SU-DHL-6 (cell line): Measurements from ENCODE around the gene RBBP5.

Source experiments
- H2AFZ ChIP-seq: fragments of 200-600 bp; sonication (generic); 2 replicates; pipeline ENCODE4 v1.6.1; 2014; ENCODE audit warnings: low read depth, mild to moderate bottlenecking, moderate library complexity, mixed read lengths, antibody characterized with exemption, low read length; ENCODE audit not compliant: severe bottlenecking
- H3F3A ChIP-seq: fragments of 200-600 bp; shearing (Covaris generic); 2 replicates; pipeline ENCODE4 v1.6.0; 2016; ENCODE audit warnings: antibody characterized with exemption, mild to moderate bottlenecking; ENCODE audit not compliant: insufficient read depth
- H3K27ac ChIP-seq: fragments of 200-600 bp; sonication (generic); 2 replicates; pipeline ENCODE4 v1.5.1; 2016; ENCODE audit warnings: low read depth, mild to moderate bottlenecking, low read length, moderate library complexity, mixed read lengths
- H3K27me3 ChIP-seq: fragments of 200-600 bp; sonication (generic), shearing (Covaris generic); 2 replicates; pipeline ENCODE4 v1.6.0; 2014; ENCODE audit warnings: mild to moderate bottlenecking, low read length
- H3K36me3 ChIP-seq: fragments of 200-600 bp; sonication (generic); 2 replicates; pipeline ENCODE4 v1.6.1; 2014; ENCODE audit warnings: mild to moderate bottlenecking, low read length, mixed read lengths
- H3K4me2 ChIP-seq: fragments of 300-600, 200-600 bp; shearing (Covaris generic), sonication (generic); 2 replicates; pipeline ENCODE4 v1.6.0; 2014; ENCODE audit warnings: low read length, low read depth, mild to moderate bottlenecking; ENCODE audit not compliant: poor library complexity, severe bottlenecking
- H3K4me3 ChIP-seq: fragments of 200-600 bp; sonication (generic); 2 replicates; pipeline ENCODE4 v1.5.1; 2014; ENCODE audit warnings: antibody characterized with exemption, low read length, mild to moderate bottlenecking, mixed read lengths; ENCODE audit not compliant: insufficient read depth, poor library complexity, severe bottlenecking
- H3K79me2 ChIP-seq: fragments of 200-600 bp; sonication (generic); 2 replicates; pipeline ENCODE4 v1.6.1; 2014; ENCODE audit warnings: mild to moderate bottlenecking, low read length, moderate library complexity; ENCODE audit not compliant: insufficient read depth
- H3K9ac ChIP-seq: fragments of 200-600 bp; sonication (generic); 2 replicates; pipeline ENCODE4 v1.7.0; 2014; ENCODE audit warnings: mild to moderate bottlenecking, low read length
- H3K9me2 ChIP-seq: fragments of 200-600 bp; sonication (generic); replicated peaks from 2 replicates; pipeline ENCODE4 v1.6.1; 2014; ENCODE audit warnings: low read length; ENCODE audit not compliant: insufficient read depth
- H3K9me3 ChIP-seq: fragments of 200-600 bp; sonication (generic); 2 replicates; pipeline ENCODE4 v1.6.1; 2014; ENCODE audit warnings: low read length, mixed read lengths; ENCODE audit not compliant: insufficient read depth
- H4K20me1 ChIP-seq: fragments of 200-600 bp; sonication (generic); 2 replicates; pipeline ENCODE4 v1.6.1; 2014; ENCODE audit warnings: low read depth, mild to moderate bottlenecking, antibody characterized with exemption, low read length, moderate library complexity, mixed read lengths
- EZH2phosphoT487 ChIP-seq: fragments of 200-600 bp; sonication (generic), shearing (Covaris generic); conservative IDR thresholded peaks from 2 replicates; pipeline ENCODE4 v1.6.1; 2018; ENCODE audit warnings: mild to moderate bottlenecking, antibody characterized with exemption, low read length, moderate library complexity, mixed read lengths
- TF ChIP-seq, protein P1 (sequence below): fragments of 200-600 bp; sonication (generic); IDR thresholded peaks from one replicate; pipeline ENCODE4 v1.5.1; 2017; ENCODE audit warnings: antibody characterized with exemption, mild to moderate bottlenecking, low read length, moderate library complexity; ENCODE audit not compliant: insufficient read depth, poor library complexity, severe bottlenecking

Gene RBBP5

DNA sequence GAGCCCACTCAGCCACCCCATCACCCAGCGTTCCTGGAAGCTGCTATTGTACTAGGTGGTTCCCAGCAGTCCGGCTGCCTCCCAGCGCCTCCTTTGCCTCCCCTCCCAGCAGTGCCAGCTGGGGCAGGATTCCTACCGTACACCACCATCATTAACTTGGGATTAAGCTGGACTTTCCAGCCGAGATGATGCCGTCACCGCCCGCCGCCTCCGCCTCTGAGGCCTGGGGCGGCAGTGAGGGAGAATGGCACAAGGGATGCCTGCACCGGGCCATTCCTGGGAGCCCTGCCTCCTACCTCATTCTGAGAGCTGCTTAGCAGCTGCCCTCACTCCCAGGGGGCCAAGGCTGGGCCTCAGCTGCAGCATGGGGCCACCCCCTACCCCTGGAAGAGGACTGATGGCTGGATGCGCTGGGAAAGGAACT is 65.6 kb downstream of the RBBP5 start:
- Histone ChIP-seq H4K20me1 (no peaks in the 10 kb centered on the region), H3K9me2 (no peaks in the 10 kb centered on the region), H3K4me3 (no peak overlapping the region), H3K79me2 (no peaks in the 10 kb centered on the region), H3K36me3 (no peaks in the 10 kb centered on the region), H3K27me3 (no peaks in the 10 kb centered on the region), H3K4me2 (no peak overlapping the region), H3K9ac (no peak overlapping the region), H2AFZ (no peak overlapping the region), H3K27ac (no peak overlapping the region), H3K9me3 (no peaks in the 10 kb centered on the region), H3F3A (no peaks in the 10 kb centered on the region)
- TF ChIP-seq, protein P1, sequence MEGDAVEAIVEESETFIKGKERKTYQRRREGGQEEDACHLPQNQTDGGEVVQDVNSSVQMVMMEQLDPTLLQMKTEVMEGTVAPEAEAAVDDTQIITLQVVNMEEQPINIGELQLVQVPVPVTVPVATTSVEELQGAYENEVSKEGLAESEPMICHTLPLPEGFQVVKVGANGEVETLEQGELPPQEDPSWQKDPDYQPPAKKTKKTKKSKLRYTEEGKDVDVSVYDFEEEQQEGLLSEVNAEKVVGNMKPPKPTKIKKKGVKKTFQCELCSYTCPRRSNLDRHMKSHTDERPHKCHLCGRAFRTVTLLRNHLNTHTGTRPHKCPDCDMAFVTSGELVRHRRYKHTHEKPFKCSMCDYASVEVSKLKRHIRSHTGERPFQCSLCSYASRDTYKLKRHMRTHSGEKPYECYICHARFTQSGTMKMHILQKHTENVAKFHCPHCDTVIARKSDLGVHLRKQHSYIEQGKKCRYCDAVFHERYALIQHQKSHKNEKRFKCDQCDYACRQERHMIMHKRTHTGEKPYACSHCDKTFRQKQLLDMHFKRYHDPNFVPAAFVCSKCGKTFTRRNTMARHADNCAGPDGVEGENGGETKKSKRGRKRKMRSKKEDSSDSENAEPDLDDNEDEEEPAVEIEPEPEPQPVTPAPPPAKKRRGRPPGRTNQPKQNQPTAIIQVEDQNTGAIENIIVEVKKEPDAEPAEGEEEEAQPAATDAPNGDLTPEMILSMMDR: no peak
- TF ChIP-seq EZH2phosphoT487: no peak

DNA sequence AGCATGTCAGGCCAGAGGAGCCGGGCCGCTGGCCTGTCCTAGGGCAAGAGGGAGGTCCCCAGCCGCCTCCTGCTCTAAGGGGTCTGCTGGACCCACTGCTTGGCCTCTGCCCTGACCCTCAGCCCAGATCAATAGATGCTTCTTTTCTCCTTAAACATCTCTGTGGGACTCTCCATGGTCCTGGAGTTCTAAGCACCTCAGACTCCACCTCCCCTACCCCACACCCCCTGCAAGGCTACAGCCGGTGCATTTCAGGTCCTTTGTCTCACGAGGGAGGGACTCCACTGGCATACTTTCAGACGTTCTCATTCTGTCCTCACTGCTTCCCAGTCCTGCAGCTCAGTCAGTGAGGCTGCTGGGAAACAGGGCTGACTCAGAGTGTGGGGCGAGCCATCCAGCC is 67.8 kb downstream of the RBBP5 start:
- Histone ChIP-seq H3K79me2 (no peaks in the 10 kb centered on the region), H3K4me3 (no peak overlapping the region), H3K36me3 (no peaks in the 10 kb centered on the region), H3K9ac (no peak overlapping the region), H4K20me1 (no peaks in the 10 kb centered on the region), H3K27me3 (no peaks in the 10 kb centered on the region), H3K9me2 (no peaks in the 10 kb centered on the region), H3K9me3 (no peaks in the 10 kb centered on the region), H2AFZ (no peak overlapping the region), H3F3A (no peaks in the 10 kb centered on the region), H3K27ac (no peak overlapping the region), H3K4me2 (no peak overlapping the region)
- no peak for TF ChIP-seq EZH2phosphoT487
- TF ChIP-seq, protein P1: no peak

DNA sequence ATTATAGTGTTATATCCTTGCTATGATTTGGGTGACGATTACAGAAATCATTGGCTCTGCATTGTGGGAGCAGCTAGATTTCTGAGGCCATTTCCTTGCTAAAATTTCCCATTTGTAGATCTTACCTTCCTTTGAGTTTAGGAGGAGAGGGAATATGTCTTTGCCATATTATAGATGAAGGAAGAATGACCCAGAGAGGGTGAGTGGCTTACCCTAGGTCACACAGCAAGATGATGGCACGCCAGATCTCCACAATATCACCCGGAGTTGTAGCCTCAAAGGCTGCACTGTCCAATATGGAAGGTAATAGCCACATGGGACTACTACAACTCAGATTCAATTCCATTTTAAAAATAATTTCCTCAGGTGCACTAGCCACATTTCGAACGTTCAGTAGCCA is 68.5 kb downstream of the RBBP5 start:
- no peak overlapping the region for H3K9ac ChIP-seq
- no peak overlapping the region for H3K27ac ChIP-seq

More for the DNA sequence above, 68.5 kb downstream of the RBBP5 start:
- H3K9me3 ChIP-seq: no peaks in the 10 kb centered on the region
- no peaks in the 10 kb centered on the region for H3K79me2 ChIP-seq
- TF ChIP-seq, protein P1: no peak
- no peak for TF ChIP-seq EZH2phosphoT487
- H3K9me2 ChIP-seq: no peaks in the 10 kb centered on the region
- H3K4me2 ChIP-seq: no peak overlapping the region
- no peaks in the 10 kb centered on the region for H3F3A ChIP-seq
- no peaks in the 10 kb centered on the region for H3K36me3 ChIP-seq
- no peak overlapping the region for H2AFZ ChIP-seq
- no peak overlapping the region for H3K4me3 ChIP-seq
- no peaks in the 10 kb centered on the region for H4K20me1 ChIP-seq
- H3K27me3 ChIP-seq: no peaks in the 10 kb centered on the region
